WERI-Rb-1 (cell line): Measurements from ENCODE around the gene ASCC1.

Experiments
- DNase-seq: peaks from one replicate; pipeline ENCODE4 v3.0.0-alpha.2; 2020
- H3K27ac ChIP-seq: fragments of 250-450 bp; sonication (Bioruptor Pico); 2 replicates; pipeline ENCODE4 v1.5.1; 2020; ENCODE audit warnings: mild to moderate bottlenecking, moderate library complexity
- H3K27me3 ChIP-seq: fragments of 250-450 bp; sonication (Bioruptor Pico); 2 replicates; pipeline ENCODE4 v1.5.1; 2021; ENCODE audit warnings: mild to moderate bottlenecking, low read depth, moderate library complexity; ENCODE audit not compliant: insufficient read depth, severe bottlenecking
- H3K36me3 ChIP-seq: fragments of 250-450 bp; sonication (Bioruptor Pico); 2 replicates; pipeline ENCODE4 v1.5.1; 2020; ENCODE audit warnings: mild to moderate bottlenecking, moderate library complexity
- H3K4me3 ChIP-seq: 2 replicates; pipeline ENCODE4 v1.5.1; 2011; ENCODE audit warnings: low read depth, mild to moderate bottlenecking, control low read depth, low read length
- H3K9me3 ChIP-seq: fragments of 250-450 bp; sonication (Bioruptor Pico); 2 replicates; pipeline ENCODE4 v1.5.1; 2021; ENCODE audit warnings: mild to moderate bottlenecking, moderate library complexity; ENCODE audit not compliant: severe bottlenecking
- TF ChIP-seq, protein P1 (sequence below): IDR thresholded peaks from 2 replicates; pipeline ENCODE4 v1.5.1; 2011; ENCODE audit warnings: low read depth, mild to moderate bottlenecking, control low read depth, inconsistent platforms, low read length

The ASCC1 gene

DNA sequence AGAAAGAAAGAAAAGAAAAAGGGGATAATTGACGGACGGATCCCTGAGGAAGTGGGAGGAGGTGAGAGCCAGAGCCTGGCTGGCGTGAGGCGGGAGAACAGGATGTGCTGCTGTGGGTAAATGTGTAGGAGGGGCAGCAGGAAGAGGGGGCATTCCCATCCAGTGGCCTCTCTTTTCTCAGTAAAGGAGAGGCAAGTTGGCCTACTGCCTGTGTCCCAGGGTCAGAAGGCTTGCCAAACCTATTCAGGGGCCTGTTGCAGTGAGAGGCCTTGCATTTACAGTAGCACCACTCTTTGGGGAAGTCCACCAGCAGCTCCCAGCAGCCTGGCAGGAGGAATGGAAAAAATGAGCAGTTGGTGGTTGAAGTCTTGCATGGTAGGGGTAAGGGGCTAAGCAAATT is 26.6 kb upstream of the ASCC1 start:
- Histone ChIP-seq H3K36me3 (no peaks in the 10 kb centered on the region), H3K4me3 (no peak overlapping the region), H3K27ac (no peak overlapping the region), H3K27me3 (no peaks in the 10 kb centered on the region), H3K9me3 (no peaks in the 10 kb centered on the region)
- DNase-seq = no peak
- TF ChIP-seq, protein P1, sequence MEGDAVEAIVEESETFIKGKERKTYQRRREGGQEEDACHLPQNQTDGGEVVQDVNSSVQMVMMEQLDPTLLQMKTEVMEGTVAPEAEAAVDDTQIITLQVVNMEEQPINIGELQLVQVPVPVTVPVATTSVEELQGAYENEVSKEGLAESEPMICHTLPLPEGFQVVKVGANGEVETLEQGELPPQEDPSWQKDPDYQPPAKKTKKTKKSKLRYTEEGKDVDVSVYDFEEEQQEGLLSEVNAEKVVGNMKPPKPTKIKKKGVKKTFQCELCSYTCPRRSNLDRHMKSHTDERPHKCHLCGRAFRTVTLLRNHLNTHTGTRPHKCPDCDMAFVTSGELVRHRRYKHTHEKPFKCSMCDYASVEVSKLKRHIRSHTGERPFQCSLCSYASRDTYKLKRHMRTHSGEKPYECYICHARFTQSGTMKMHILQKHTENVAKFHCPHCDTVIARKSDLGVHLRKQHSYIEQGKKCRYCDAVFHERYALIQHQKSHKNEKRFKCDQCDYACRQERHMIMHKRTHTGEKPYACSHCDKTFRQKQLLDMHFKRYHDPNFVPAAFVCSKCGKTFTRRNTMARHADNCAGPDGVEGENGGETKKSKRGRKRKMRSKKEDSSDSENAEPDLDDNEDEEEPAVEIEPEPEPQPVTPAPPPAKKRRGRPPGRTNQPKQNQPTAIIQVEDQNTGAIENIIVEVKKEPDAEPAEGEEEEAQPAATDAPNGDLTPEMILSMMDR = no peak

DNA sequence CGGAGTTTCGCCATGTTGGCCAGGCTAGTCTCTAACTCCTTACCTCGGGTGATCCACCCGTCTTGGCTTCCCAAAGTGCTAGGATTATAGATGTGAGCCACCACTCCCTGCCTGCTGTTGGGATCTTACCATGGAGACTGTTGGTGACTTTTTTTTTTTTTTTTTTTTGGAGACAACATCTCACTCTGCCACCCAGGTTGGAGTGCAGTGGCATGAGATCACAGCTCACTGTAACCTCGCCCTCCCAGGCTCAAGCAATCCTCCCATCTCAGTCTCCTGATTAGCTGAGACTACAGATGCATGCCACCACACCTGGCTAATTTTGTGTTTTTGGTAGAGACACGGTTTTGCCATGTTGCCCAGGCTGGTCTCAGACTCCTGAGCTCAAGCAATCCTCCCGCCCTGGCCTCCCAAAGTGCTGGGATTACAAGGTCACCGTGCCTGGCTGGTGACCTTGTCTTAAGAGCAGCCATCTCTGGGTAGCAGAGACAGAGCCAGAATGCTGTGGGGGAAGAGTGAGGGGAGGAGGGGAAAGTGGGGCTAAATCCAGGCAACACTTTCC is 25.7 kb upstream of the ASCC1 start:
- no peak overlapping the region for H3K4me3 ChIP-seq
- no peaks in the 10 kb centered on the region for H3K9me3 ChIP-seq
- no peaks in the 10 kb centered on the region for H3K27me3 ChIP-seq
- TF ChIP-seq, protein P1 = no peak
- H3K27ac ChIP-seq = no peak overlapping the region
- no peaks in the 10 kb centered on the region for H3K36me3 ChIP-seq
- no peak for DNase-seq

DNA sequence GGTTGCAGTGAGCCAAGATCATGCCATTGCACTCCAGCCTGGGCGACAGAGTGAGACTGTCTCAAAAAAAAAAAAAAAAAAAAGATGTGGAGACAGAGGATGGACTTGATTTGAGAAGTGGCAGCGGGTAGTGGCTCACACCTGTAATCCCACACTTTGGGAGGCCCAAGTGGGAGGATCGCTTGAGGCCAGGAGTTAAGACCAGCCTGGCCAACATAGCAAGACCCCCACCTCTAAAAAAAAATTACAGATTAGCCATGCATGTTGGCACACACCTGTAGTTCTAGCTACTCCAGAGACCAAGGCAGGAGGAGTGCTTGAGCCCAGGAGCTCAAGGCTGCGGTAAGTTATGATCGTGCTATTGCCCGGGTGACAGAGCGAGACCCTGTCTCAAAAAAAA is 24.3 kb upstream of the ASCC1 start:
- H3K27ac ChIP-seq = no peak overlapping the region
- H3K36me3 ChIP-seq = peaks cover 8% of the 10 kb centered on the region
- no peak overlapping the region for H3K4me3 ChIP-seq
- H3K27me3 ChIP-seq = no peaks in the 10 kb centered on the region
- TF ChIP-seq, protein P1 = no peak
- DNase-seq = no peak
- no peaks in the 10 kb centered on the region for H3K9me3 ChIP-seq

DNA sequence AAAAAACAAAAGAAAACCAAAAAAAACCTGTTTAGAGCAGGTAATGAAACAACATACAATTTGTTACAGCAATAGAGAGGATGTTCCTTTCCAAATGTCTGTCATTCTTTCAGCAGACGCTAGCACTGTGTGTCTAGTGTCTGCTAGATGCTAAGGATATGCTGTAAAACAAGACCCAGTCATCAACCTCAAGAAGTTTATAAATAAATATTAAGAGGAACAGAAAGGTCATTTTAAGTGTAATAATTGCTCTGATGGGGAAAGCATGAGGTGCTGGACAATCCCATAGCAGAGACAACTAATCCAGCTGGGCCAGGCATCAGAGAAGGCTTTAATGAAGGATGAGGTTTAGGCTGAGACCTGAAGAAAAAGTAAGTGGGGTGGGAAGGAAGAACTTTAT is 23.3 kb upstream of the ASCC1 start:
- H3K27ac ChIP-seq = no peak overlapping the region
- H3K4me3 ChIP-seq = no peak overlapping the region
- no peaks in the 10 kb centered on the region for H3K27me3 ChIP-seq
- DNase-seq = no peak
- TF ChIP-seq, protein P1 = no peak
- H3K36me3 ChIP-seq = peaks cover 14% of the 10 kb centered on the region
- no peaks in the 10 kb centered on the region for H3K9me3 ChIP-seq

DNA sequence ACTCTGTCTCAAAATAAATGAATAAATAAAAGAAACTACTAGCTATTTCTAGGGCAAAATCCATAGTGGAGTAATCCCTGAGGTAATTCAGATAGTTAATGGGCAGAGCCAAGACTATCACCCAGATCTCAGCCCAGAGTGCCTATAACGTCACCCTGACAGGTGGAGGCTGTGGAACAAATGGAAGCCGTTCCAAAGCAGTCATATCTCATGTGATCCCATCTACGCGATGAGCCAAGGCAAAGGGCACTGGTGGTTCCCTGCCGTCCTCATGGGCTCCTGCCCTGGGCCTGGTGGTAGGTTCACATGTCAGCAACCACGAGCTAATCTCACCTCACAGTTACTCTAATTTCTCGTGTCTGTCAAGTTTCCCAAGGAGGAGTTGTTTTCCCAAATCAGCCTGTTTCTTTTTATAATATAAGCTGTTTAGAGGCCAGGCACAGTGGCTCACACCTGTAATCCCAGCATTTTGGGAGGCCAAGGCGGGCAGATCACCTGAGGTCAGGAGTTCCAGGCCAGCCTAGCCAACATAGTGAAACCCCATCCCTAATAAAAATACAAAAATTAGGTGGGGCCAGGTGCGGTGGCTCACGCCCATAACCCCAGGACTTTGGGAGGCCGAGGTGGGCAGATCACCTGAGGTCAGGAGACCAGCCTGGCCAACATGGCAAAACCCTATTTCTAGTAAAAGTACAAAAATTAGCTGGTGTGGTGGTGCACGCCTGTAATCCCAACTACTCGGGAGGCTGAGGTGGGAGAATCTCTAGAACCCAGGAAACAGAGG is 22.5 kb upstream of the ASCC1 start:
- no peak for DNase-seq
- Histone ChIP-seq H3K9me3 (no peaks in the 10 kb centered on the region), H3K36me3 (peaks cover 22% of the 10 kb centered on the region), H3K27ac (no peak overlapping the region), H3K4me3 (no peak overlapping the region), H3K27me3 (no peaks in the 10 kb centered on the region)
- TF ChIP-seq, protein P1 = no peak
